Astrocyte of the spinal cord (primary cell): ENCODE data around the gene ANO3.

ENCODE experiments used
- DNase-seq: peaks from one replicate; pipeline ENCODE4 v3.0.0; 2011; ENCODE audit warnings: low read depth, low spot score
- H3K4me3 ChIP-seq: 2 replicates; pipeline ENCODE4 v1.5.1; 2011; ENCODE audit warnings: low read depth, mild to moderate bottlenecking, low read length, moderate library complexity
- in situ Hi-C: cut with HindIII; loops from 2 replicates; pipeline ENCODE4 v1.10.0; 2017; ENCODE audit warnings: low sequenced_read_pairs
- TF ChIP-seq, protein P1 (sequence below): IDR thresholded peaks from 2 replicates; pipeline ENCODE4 v1.5.1; 2012; ENCODE audit warnings: low read depth, mild to moderate bottlenecking, low read length, inconsistent platforms

ANO3 gene

DNA sequence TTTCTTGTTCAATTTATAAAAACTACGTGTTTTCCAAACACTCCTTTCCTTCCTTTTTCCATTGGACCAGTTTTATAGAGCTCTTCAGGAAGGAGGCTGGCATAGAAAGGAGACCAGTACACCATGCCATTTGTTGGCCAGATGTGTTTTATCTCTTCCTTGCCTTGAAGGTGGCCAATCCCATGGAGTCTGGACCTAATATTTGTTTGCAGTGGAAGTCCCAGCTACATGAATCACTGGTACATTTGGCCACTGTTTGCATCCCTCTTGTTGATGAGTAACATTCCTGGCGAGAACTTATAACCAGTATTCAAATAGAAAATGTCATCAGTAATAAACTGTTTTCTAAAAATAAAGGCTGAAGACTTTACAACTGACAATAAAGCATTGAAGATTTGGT is 110.2 kb downstream of the ANO3 start:
- no peak overlapping the region for H3K4me3 ChIP-seq
- in situ Hi-C loops, result no loop called here
- TF ChIP-seq, protein P1, sequence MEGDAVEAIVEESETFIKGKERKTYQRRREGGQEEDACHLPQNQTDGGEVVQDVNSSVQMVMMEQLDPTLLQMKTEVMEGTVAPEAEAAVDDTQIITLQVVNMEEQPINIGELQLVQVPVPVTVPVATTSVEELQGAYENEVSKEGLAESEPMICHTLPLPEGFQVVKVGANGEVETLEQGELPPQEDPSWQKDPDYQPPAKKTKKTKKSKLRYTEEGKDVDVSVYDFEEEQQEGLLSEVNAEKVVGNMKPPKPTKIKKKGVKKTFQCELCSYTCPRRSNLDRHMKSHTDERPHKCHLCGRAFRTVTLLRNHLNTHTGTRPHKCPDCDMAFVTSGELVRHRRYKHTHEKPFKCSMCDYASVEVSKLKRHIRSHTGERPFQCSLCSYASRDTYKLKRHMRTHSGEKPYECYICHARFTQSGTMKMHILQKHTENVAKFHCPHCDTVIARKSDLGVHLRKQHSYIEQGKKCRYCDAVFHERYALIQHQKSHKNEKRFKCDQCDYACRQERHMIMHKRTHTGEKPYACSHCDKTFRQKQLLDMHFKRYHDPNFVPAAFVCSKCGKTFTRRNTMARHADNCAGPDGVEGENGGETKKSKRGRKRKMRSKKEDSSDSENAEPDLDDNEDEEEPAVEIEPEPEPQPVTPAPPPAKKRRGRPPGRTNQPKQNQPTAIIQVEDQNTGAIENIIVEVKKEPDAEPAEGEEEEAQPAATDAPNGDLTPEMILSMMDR, result no peak
- peak; percentile 52 for DNase-seq

DNA sequence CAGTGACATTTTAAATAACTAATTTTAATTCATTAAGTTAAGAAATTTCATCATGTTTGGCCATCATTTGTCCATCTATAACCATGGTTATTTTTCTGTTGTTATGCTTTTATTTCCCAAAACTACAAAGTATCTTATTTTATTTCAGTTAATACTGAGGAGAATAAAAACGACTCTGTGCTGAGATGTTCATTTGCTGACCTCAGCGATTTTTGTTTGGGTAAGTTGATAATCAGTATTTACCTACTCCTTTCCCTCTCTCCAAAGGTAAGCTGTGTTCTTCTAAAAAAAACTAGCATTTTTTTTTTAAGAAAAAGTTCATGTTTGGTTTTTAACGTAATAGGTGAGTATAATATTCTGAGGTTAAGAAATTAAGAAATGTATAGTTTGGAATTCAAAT is 111.7 kb downstream of the ANO3 start:
- no peak overlapping the region for H3K4me3 ChIP-seq
- DNase-seq, result no peak
- in situ Hi-C loops, result no loop called here
- TF ChIP-seq, protein P1, result no peak

DNA sequence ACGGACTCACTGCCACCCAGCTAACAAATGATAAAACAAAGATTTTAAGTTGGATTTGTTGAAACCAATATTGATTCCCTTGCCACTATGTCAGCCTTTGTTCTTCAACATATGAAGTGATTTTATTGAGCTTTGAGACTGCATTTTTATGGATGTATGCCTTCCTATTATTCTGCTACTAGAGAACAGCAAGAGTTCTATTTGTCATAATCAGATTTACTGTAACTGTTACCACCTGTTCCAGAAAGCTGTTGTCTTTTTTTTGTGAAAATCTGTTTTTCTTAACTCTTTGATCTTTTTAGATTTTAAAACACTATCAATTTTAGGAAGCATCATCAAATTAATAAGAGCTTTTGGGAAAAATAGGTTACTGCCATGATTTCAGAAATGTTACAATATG is 125.7 kb downstream of the ANO3 start:
- no peak overlapping the region for H3K4me3 ChIP-seq
- no peak for DNase-seq
- in situ Hi-C loops, result no loop called here
- TF ChIP-seq, protein P1, result no peak

DNA sequence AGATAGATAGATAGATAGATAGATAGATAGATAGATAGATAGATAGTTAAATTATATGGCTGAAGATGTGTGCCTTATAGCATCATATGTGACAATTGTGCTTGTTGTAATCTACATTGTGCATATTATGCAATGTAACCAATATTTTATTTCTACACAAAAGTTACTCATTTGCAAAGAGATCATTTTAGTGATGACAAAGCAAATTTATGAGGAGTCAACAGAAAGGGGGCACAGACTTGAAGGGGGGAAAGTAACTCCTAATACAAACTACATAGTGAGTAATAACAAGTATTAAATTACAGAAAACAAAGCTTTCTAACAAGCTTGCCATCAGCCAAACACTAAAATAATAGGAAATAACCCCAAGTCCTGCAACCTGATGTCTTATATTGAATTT is 133.3 kb downstream of the ANO3 start:
- DNase-seq, result no peak
- TF ChIP-seq, protein P1, result no peak
- H3K4me3 ChIP-seq, result no peak overlapping the region
- in situ Hi-C loops, result no loop called here

DNA sequence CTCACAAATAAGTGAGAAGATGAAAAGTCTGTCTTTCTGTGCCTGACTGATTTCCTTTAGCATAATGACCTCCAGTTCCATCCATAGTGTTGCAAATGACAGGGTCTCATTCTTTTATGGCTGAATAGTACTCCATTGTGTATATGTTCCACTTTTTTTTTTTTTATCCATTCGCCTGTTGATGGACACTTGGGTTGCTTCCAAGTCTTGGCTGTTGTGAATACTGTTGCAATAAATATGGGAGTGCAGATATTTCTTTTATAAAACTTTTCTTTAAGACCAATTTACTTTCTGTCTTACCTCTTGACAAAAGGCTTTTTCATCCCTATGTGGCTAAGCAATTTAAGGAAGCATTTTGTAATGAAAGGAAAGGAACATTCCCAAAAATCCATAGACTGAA is 135.6 kb downstream of the ANO3 start:
- no peak for DNase-seq
- TF ChIP-seq, protein P1, result no peak
- in situ Hi-C loops, result no loop called here
- no peak overlapping the region for H3K4me3 ChIP-seq

DNA sequence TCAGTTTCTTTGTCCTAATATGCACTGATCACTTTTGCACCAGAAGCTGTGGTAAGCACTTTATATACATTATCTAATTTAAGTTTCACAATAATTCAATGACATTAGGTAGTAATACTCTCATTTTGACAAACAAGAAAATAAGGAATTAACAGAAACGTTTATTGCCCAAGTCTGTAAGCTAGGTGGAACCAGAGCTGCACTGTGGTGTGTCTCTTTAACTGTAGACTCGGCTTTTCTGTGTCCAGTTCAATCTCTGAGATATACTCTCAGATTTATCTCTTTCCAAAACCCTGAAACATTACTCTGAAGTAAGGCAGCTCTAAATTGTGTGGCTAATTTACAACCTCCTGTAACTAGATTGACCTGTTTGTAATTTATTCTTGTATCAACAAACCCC is 139.1 kb downstream of the ANO3 start:
- H3K4me3 ChIP-seq, result no peak overlapping the region
- in situ Hi-C loops, result no loop called here
- DNase-seq, result no peak
- TF ChIP-seq, protein P1, result no peak
